Naive thymus-derived CD8-positive, alpha-beta T cell (primary cell): ENCODE measurements around the gene DESI1. TPM values are rescaled to one million over a fixed set of nuclear protein-coding genes. Genes with fewer than 3 reads are reported as not detected.
"Not testable (repeated sequence)": the region's sequence is repeated elsewhere in the genome, so short reads cannot be mapped to it uniquely, and the experiment has no call there.

Experiments used
- ATAC-seq, 2 donors: fragments of 150-1000 bp; cut with Tn5 transposase in 1 of 2; sonication (Bioruptor Pico), chemical (Tn5 transposase) in 1 of 2; 1 replicate in 1 of 2; 2 replicates in 1 of 2; pipeline ENCODE4 v1.10.0; 2021; ENCODE audit warnings: mild to moderate bottlenecking in 2 of 2, moderate library complexity in 2 of 2
- POLR2A ChIA-PET: fragments of 350-600 bp; sonication (Branson Sonifier 250); formaldehyde crosslinking; loops from one replicate; lab custom pipeline; 2021; ENCODE audit warnings: antibody characterized with exemption; lab: Charles Lee
- DNase-seq, 10 donors: peaks; one replicate each; pipeline versions ENCODE4 v3.0.0 to v3.0.0-alpha.2; 2020 to 2022
- H3K27ac Mint-ChIP-seq, 10 donors: one replicate each; pipeline ENCODE4 v1.8.0; 2020 to 2022; ENCODE audit warnings: mild to moderate bottlenecking in 10 of 10, mixed read lengths in 10 of 10, moderate library complexity in 4 of 10, inconsistent platforms in 1 of 10
- H3K27me3 Mint-ChIP-seq, 5 donors: one replicate each; pipeline ENCODE4 v1.8.0; 2021 to 2022; ENCODE audit warnings: mixed read lengths in 5 of 5
- H3K36me3 Mint-ChIP-seq, 3 donors: one replicate each; pipeline ENCODE4 v1.8.0; 2020 to 2022; ENCODE audit warnings: mixed read lengths in 3 of 3, mild to moderate bottlenecking in 2 of 3, inconsistent platforms in 1 of 3
- H3K4me1 Mint-ChIP-seq, 4 donors: one replicate each; pipeline ENCODE4 v1.8.0; 2021 to 2022; ENCODE audit warnings: mixed read lengths in 4 of 4
- H3K4me3 Mint-ChIP-seq, 10 donors: one replicate each; pipeline ENCODE4 v1.8.0; 2020 to 2022; ENCODE audit warnings: mild to moderate bottlenecking in 10 of 10, mixed read lengths in 10 of 10, moderate library complexity in 6 of 10, inconsistent platforms in 1 of 10
- H3K9me3 Mint-ChIP-seq, 9 donors: one replicate each; pipeline ENCODE4 v1.8.0; 2020 to 2022; ENCODE audit warnings: mixed read lengths in 9 of 9, mild to moderate bottlenecking in 3 of 9, inconsistent platforms in 1 of 9, moderate library complexity in 1 of 9
- polyA plus RNA-seq, 3 donors: library from polyadenylated mRNA; unstranded; fragments of 300-500 nt; fragmentation: Illumina TruSeq; gene quantifications; one replicate each; pipeline ENCODE4 v1.2.3, GENCODE V29; 2021
- total RNA-seq, 8 experiments: library from RNA in 2 of 8; stranded (reverse) in 2 of 8; gene quantifications; one replicate each; pipeline ENCODE4 v1.2.3 and lab custom pipeline; 2021 to 2026

DESI1 gene
- total RNA-seq (10 to 100 TPM; 25.8 to 29.3 TPM), polyA plus RNA-seq (10 to 100 TPM in 2 of 3 donors, 1 to 10 TPM in 1; 7.5 to 13.9 (median 11.2) TPM), total RNA-seq (lab: John Stamatoyannopoulos, UW) (37.4 to 152 (median 48.9) reads per million in 6 experiments)

GRCh38 chr22:41620589-41621098, at the start of gene DESI1:
Gene DESI1, minus strand, starts transcription at chr22:41621043. Its CDS starts 204 bp downstream, at chr22:41620839.
- peak in 1 of 10 donors; percentile 4 for DNase-seq

DNA sequence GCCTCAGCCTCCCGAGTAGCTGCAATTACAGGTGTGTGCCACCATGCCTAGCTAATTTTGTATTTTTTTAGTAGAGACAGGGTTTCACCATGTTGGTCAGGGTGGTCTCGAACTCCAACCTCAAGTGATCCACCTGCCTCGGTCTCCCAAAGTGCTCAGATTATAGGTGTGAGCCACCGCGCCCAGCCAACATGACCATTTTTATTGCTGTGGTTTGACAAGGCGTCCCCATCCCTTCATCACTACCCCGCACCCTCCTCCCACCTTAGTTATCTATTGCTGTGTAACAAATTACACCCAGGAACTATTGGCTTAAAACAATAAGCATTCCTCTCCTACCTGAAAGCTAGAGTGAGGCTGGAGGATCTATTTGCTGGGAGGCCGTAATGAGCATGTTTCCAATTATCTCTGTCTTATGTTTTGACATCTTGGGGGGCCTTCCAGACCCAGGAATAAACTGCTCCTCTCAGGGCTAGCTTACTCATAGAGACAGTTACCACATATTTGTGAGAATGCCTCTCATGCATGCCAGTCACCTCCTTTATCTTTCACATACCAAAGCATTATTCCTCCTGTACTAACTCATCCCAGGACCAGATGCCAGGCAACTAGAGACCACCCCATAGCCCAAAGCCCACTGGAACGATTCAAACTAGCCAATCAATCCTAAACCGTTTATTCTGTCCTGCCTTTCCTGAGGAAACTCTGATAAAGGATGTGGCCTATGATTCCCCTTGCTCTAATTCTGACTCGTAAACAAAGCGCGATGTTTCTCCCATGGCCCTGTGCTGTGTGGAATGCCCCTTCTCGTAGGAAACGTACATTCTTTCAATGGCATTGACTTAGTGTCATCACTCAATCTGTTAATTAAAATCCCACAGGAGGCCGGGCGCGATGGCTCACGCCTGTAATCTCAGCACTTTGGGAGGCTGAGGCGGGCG, 48.4 kb upstream of the DESI1 start:
- peak overlapping the region in 9 of 10 donors; percentile 2 to 69 (median 60) for H3K27ac Mint-ChIP-seq
- no peak for DNase-seq
- no peaks in the 10 kb centered on the region for H3K9me3 Mint-ChIP-seq
- H3K36me3 Mint-ChIP-seq: peaks cover 0 to 31% (median 0%) of the 10 kb centered on the region in 3 donors
- H3K27me3 Mint-ChIP-seq: no peaks in the 10 kb centered on the region
- ATAC-seq: no peak
- H3K4me1 Mint-ChIP-seq: peaks cover 5 to 24% (median 11%) of the 10 kb centered on the region in 4 donors
- POLR2A ChIA-PET: interaction anchor here (0.6 to 1.6 kb wide), 3 partner anchors 13 to 296 kb away, joined by 3 to 4 read pairs (median 3); partner anchors contain the start of gene SNU13
- peak overlapping the region in 1 of 10 donors; percentile 36 for H3K4me3 Mint-ChIP-seq

More at GRCh38 chr22:41620589-41621098, at the start of gene DESI1:
- Mint-ChIP-seq H3K9me3 (no peaks in the 10 kb centered on the region), H3K36me3 (peaks cover 0 to 39% (median 0%) of the 10 kb centered on the region in 3 donors), H3K27ac (peak within 1 kb of the TSS; percentile 95 to 100 (median 100)), H3K4me3 (peak within 1 kb of the TSS; percentile 89 to 100 (median 97)), H3K27me3 (no peaks in the 10 kb centered on the region), H3K4me1 (peaks cover 16 to 58% (median 48%) of the 10 kb centered on the region in 4 donors)
- POLR2A ChIA-PET: interaction anchor here (0.6 to 2.9 kb wide), 19 partner anchors 14 to 670 kb away, joined by 3 to 26 read pairs (median 4); partner anchors contain the start of genes ACO2, PHF5A, PMM1 and RANGAP1
- peak; percentile 24 to 83 for ATAC-seq

DNA sequence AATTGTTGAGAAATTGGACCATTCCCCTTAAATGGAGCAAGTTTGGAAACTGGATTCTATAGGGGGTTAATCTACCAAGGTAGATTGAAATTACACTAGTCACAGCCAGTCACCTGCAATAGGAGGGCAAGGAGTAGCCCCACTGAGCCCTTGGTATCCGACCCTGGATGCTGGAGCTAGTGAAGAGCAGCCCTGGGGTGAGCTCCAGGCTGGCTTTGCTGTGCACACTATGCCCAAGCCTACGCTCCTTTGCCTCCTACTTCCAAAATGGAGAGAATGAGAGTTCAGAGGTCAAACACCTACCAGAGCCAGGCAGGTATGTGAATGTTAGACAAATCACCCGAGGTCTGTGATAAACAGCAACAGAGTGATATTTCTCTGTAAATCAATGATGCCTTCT, 44.1 kb upstream of the DESI1 start:
- H3K9me3 Mint-ChIP-seq: no peaks in the 10 kb centered on the region
- POLR2A ChIA-PET: interaction anchor here (0.6 to 3.5 kb wide), 3 partner anchors 23 to 281 kb away, joined by 3 to 35 read pairs (median 9); partner anchors contain the start of gene SNU13

DNA sequence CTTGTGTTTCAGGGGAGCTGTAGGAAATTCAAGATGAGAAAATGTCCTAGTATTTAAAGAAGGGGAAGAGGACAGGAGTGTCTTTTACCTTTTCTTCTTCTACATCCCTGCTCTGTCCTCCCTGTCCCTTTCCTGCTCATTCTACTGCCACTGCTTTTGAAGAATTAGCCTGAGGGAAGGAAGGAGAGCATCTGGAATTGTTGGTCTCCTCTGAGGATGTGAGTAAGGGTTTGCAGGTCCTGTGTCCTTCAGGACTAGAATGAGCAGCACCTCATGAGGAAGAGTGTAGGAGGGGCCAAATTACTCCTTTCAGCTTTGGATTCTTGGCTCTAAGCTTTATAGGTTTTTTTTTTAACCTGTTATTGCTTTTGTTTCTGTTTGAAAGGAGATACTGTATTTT, 43.6 kb upstream of the DESI1 start:
- H3K4me1 Mint-ChIP-seq: peaks cover 9 to 16% (median 11%) of the 10 kb centered on the region in 4 donors
- POLR2A ChIA-PET: interaction anchor here (0.6 kb wide), 1 partner anchor 281 kb away, joined by 3 read pairs; no protein-coding TSS in a partner anchor
- H3K27ac Mint-ChIP-seq: peak overlapping the region in 6 of 10 donors; percentile 25 to 80 (median 63)
- ATAC-seq: no peak
- H3K9me3 Mint-ChIP-seq: no peaks in the 10 kb centered on the region
- H3K36me3 Mint-ChIP-seq: peaks cover 0 to 53% (median 19%) of the 10 kb centered on the region in 3 donors
- H3K27me3 Mint-ChIP-seq: no peaks in the 10 kb centered on the region
- H3K4me3 Mint-ChIP-seq: no peak overlapping the region
- no peak for DNase-seq

More for the DNA sequence above, 44.1 kb upstream of the DESI1 start:
- ATAC-seq: no peak
- Mint-ChIP-seq H3K27ac (peak overlapping the region in 4 of 10 donors; percentile 68 to 80 (median 72)), H3K4me1 (peaks cover 9 to 16% (median 11%) of the 10 kb centered on the region in 4 donors), H3K27me3 (no peaks in the 10 kb centered on the region), H3K4me3 (no peak overlapping the region), H3K36me3 (peaks cover 0 to 49% (median 19%) of the 10 kb centered on the region in 3 donors)
- DNase-seq: no peak

DNA sequence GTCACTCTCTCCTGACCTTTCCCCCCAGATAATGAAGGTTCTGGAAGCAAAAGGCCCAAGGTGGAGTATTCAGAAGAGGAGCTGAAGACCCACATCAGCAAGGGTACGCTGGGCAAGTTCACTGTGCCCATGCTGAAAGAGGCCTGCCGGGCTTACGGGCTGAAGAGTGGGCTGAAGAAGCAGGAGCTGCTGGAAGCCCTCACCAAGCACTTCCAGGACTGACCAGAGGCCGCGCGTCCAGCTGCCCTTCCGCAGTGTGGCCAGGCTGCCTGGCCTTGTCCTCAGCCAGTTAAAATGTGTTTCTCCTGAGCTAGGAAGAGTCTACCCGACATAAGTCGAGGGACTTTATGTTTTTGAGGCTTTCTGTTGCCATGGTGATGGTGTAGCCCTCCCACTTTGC, 42.8 kb upstream of the DESI1 start:
- H3K27ac Mint-ChIP-seq: peak overlapping the region in 7 of 10 donors; percentile 11 to 80 (median 43)
- not testable (repeated sequence) for H3K4me3 Mint-ChIP-seq, H3K9me3 Mint-ChIP-seq, ATAC-seq, DNase-seq, H3K27me3 Mint-ChIP-seq
- peaks cover 0 to 62% (median 22%) of the 10 kb centered on the region in 3 donors for H3K36me3 Mint-ChIP-seq
- POLR2A ChIA-PET: interaction anchor here (0.7 kb wide), 1 partner anchor 192 kb away, joined by 3 read pairs; no protein-coding TSS in a partner anchor
- peaks cover 9 to 12% (median 10%) of the 10 kb centered on the region in 4 donors for H3K4me1 Mint-ChIP-seq

DNA sequence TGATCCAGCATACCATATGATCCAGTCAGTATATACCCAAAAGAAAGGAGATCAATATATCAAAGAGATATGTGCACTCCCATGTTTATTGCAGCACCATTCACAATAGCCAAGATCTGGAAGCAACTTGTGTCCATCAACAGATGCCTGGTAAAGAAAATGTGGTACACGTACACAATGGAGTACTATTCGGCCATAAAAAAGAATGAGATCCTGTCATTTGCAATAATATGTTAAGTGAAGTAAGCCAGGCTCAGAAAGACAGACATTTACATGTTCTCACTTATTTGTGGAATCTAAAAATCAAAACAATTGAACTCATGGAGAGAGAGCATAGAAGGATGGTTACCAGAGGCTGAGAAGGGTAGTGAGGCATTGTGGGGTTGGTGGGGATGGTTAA, 40.9 kb upstream of the DESI1 start:
- Mint-ChIP-seq H3K4me3 (no peak overlapping the region), H3K27me3 (no peaks in the 10 kb centered on the region), H3K9me3 (no peaks in the 10 kb centered on the region), H3K4me1 (peaks cover 2 to 7% (median 2%) of the 10 kb centered on the region in 4 donors), H3K27ac (peak overlapping the region in 4 of 10 donors; percentile 28 to 79 (median 60)), H3K36me3 (peaks cover 0 to 80% (median 22%) of the 10 kb centered on the region in 3 donors)
- ATAC-seq: no peak
- no peak for DNase-seq
- POLR2A ChIA-PET: no interaction called here

DNA sequence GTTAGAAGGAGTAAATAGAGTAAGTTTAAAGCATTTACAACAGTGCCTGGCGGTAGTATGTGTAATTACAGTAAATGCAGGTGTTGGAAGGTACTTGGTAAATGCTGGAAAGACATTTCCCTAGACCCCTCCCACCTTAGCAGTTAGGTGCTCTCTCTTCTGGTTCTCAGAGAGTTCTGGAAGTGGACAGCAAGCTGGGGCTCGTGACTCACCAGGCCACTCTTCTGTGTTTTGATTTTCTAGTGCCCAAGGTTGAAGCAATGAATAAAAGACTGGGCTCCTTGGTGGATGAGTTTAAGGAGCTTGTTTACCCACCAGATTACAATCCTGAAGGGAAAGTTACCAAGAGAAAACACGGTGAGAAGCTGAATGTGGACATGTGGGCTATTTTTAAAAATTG, 40.2 kb upstream of the DESI1 start:
- H3K27ac Mint-ChIP-seq: peak overlapping the region in 3 of 10 donors; percentile 43 to 79 (median 79)
- H3K4me3 Mint-ChIP-seq: no peak overlapping the region
- no peaks in the 10 kb centered on the region for H3K27me3 Mint-ChIP-seq
- ATAC-seq: no peak
- H3K9me3 Mint-ChIP-seq: no peaks in the 10 kb centered on the region
- peaks cover 0 to 7% (median 0%) of the 10 kb centered on the region in 4 donors for H3K4me1 Mint-ChIP-seq
- H3K36me3 Mint-ChIP-seq: peaks cover 0 to 86% (median 22%) of the 10 kb centered on the region in 3 donors
- DNase-seq: no peak
- POLR2A ChIA-PET: no interaction called here

GRCh38 chr22:41660416-41660815, 39.6 kb upstream of the DESI1 start:
- ATAC-seq: no peak
- peaks cover 0 to 7% (median 0%) of the 10 kb centered on the region in 4 donors for H3K4me1 Mint-ChIP-seq
- H3K9me3 Mint-ChIP-seq: no peaks in the 10 kb centered on the region
- peak overlapping the region in 8 of 10 donors; percentile 16 to 79 (median 67) for H3K27ac Mint-ChIP-seq
- H3K36me3 Mint-ChIP-seq: peaks cover 0 to 92% (median 22%) of the 10 kb centered on the region in 3 donors
- no peak for DNase-seq
- no peak overlapping the region for H3K4me3 Mint-ChIP-seq
- POLR2A ChIA-PET: interaction anchor here (0.5 kb wide), 1 partner anchor 18 kb away, joined by 4 read pairs; no protein-coding TSS in a partner anchor
- H3K27me3 Mint-ChIP-seq: no peaks in the 10 kb centered on the region

GRCh38 chr22:41659941-41660340, 39.1 kb upstream of the DESI1 start:
- Mint-ChIP-seq H3K36me3 (peaks cover 0 to 93% (median 23%) of the 10 kb centered on the region in 3 donors), H3K9me3 (no peaks in the 10 kb centered on the region), H3K4me3 (no peak overlapping the region), H3K4me1 (peaks cover 0 to 7% (median 0%) of the 10 kb centered on the region in 4 donors), H3K27ac (peak overlapping the region in 6 of 10 donors; percentile 13 to 79 (median 58)), H3K27me3 (no peaks in the 10 kb centered on the region)
- POLR2A ChIA-PET: no interaction called here
- no peak for ATAC-seq
- DNase-seq: no peak

DNA sequence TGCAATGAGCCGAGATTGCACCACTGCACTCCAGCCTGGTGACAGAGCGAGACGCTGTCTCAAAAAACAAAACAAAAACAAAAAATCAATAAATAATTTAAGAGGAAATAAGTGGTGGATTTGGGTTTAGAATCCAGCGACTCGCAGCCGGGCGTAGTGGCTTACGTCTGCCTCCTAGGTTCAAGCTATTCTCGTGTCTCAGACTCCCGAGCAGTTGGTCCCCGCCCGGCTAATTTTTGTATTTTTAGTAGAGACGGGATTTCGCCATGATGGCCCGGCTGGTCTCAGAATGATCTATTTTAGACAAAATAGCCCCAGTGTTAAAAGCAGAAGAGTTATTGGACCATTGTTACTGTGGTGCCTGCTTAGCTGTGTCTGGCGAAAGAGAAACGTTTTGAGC, 38.0 kb upstream of the DESI1 start:
- Mint-ChIP-seq H3K4me1 (peaks cover 0 to 7% (median 0%) of the 10 kb centered on the region in 4 donors), H3K9me3 (no peaks in the 10 kb centered on the region), H3K36me3 (peaks cover 0 to 93% (median 28%) of the 10 kb centered on the region in 3 donors), H3K27me3 (no peaks in the 10 kb centered on the region), H3K4me3 (no peak overlapping the region), H3K27ac (peak overlapping the region in 1 of 10 donors; percentile 48)
- ATAC-seq (no peak), DNase-seq (no peak)
- POLR2A ChIA-PET: no interaction called here

DNA sequence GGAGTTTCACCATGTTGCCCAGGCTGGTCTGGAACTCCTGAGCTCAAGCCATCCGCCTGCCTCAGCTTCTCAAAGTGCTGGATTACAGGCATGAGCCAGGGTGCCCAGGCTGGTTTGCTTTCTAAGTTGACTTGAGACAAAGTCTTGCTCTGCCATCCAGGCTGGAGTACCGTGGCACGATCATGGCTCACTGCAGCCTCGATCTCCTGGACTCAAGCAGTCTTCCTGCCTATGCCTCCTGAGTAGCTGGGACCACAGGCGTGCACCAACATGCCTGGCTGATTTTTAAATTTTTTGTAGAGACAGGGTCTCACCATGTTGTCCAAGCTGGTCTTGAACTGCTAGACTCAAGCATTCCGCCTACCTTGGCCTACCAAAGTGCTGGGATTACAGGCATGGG, 36.9 kb upstream of the DESI1 start:
- Mint-ChIP-seq H3K9me3 (no peaks in the 10 kb centered on the region), H3K36me3 (peaks cover 0 to 92% (median 31%) of the 10 kb centered on the region in 3 donors), H3K4me3 (no peak overlapping the region), H3K4me1 (peaks cover 0 to 7% (median 1%) of the 10 kb centered on the region in 4 donors), H3K27ac (peak overlapping the region in 1 of 10 donors; percentile 83), H3K27me3 (no peaks in the 10 kb centered on the region)
- no peak for DNase-seq
- POLR2A ChIA-PET: interaction anchor here (1.2 kb wide), 1 partner anchor 10 kb away, joined by 3 read pairs; no protein-coding TSS in a partner anchor
- no peak for ATAC-seq

- Mint-ChIP-seq H3K36me3 (peaks cover 0 to 96% (median 29%) of the 10 kb centered on the region in 3 donors), H3K4me3 (no peak overlapping the region), H3K27ac (no peak overlapping the region), H3K4me1 (peaks cover 0 to 7% (median 1%) of the 10 kb centered on the region in 4 donors), H3K27me3 (no peaks in the 10 kb centered on the region), H3K9me3 (no peaks in the 10 kb centered on the region)
- ATAC-seq (no peak), DNase-seq (no peak)
- POLR2A ChIA-PET: interaction anchor here (0.7 to 0.9 kb wide), 3 partner anchors 12 to 428 kb away, joined by 3 to 4 read pairs (median 4); partner anchors contain the start of gene SNU13
Measured at GRCh38 chr22:41656556-41656955, 35.7 kb upstream of the DESI1 start.
